Activated T-helper 2 cell treated with anti-CD3 and anti-CD28 coated beads, Interferon-gamma antibody, Interleukin-2, Interleukin-4, amounts not matched to agents 10 μg/mL and 5 μg/mL and 100 μg/mL, durations not matched to agents 14 hours and 24 hours and 36 hours (primary cell): ENCODE data around the gene PCDHB16. TPM values are rescaled to one million over a fixed set of nuclear protein-coding genes. Genes with fewer than 3 reads are reported as not detected.
"Not testable (repeated sequence)": the region's sequence is repeated elsewhere in the genome, so short reads cannot be mapped to it uniquely, and the experiment has no call there.

ENCODE experiments used
- DNase-seq: peaks from one replicate; pipeline ENCODE4 v3.0.0; 2021; ENCODE audit warnings: low spot score
- H3K27ac Mint-ChIP-seq: one replicate; pipeline ENCODE4 v1.8.0; 2021; ENCODE audit warnings: mixed read lengths
- H3K27me3 Mint-ChIP-seq: one replicate; pipeline ENCODE4 v1.8.0; 2021; ENCODE audit warnings: low read depth, mixed read lengths
- H3K36me3 Mint-ChIP-seq: one replicate; pipeline ENCODE4 v1.8.0; 2021; ENCODE audit warnings: low read depth, mixed read lengths
- H3K4me1 Mint-ChIP-seq: one replicate; pipeline ENCODE4 v1.8.0; 2021; ENCODE audit warnings: low read depth, mixed read lengths
- H3K4me3 Mint-ChIP-seq: one replicate; pipeline ENCODE4 v1.8.0; 2021; ENCODE audit warnings: low read depth, mild to moderate bottlenecking, moderate library complexity, mixed read lengths
- H3K9me3 Mint-ChIP-seq: one replicate; pipeline ENCODE4 v1.8.0; 2021; ENCODE audit warnings: mixed read lengths
- intact Hi-C: fragments of 100-400 bp; cut with micrococcal nuclease; formaldehyde crosslinking; loops from one replicate; pipeline ENCODE4 v1.15.1; 2023
- total RNA-seq: library from RNA; stranded (reverse); gene quantifications from 2 replicates; pipeline ENCODE4 v1.2.3, GENCODE V29; 2022

PCDHB16 gene
- total RNA-seq, 1 donor from 2014 or later = not detected

GRCh38 chr5:141192110-141192725 lies 10.0 kb downstream of the PCDHB16 start, which contains the start of gene PCDHB10:
Gene PCDHB10, plus strand, starts transcription at chr5:141192353. Its CDS starts 200 bp downstream, at chr5:141192553.
- Mint-ChIP-seq H3K27ac (no peak within 1 kb of the TSS), H3K27me3 (peaks cover 2% of the 10 kb centered on the region), H3K4me1 (no peaks in the 10 kb centered on the region), H3K9me3 (peaks cover 53% of the 10 kb centered on the region), H3K36me3 (peaks cover 3% of the 10 kb centered on the region), H3K4me3 (no peak within 1 kb of the TSS)
- intact Hi-C loops = no loop called here
- DNase-seq = no peak

GRCh38 chr5:141194332-141194731 lies 12.1 kb downstream of the PCDHB16 start:
- H3K27ac Mint-ChIP-seq, intact Hi-C loops, H3K27me3 Mint-ChIP-seq: not testable (repeated sequence)

GRCh38 chr5:141196363-141196762 lies 14.2 kb downstream of the PCDHB16 start:
- H3K4me1 Mint-ChIP-seq = no peaks in the 10 kb centered on the region
- H3K27me3 Mint-ChIP-seq = no peaks in the 10 kb centered on the region
- H3K27ac Mint-ChIP-seq = no peak overlapping the region
- H3K9me3 Mint-ChIP-seq = peaks cover 68% of the 10 kb centered on the region
- no peaks in the 10 kb centered on the region for H3K36me3 Mint-ChIP-seq
- H3K4me3 Mint-ChIP-seq = no peak overlapping the region
- DNase-seq = no peak
- intact Hi-C loops = no loop called here

More at GRCh38 chr5:141194332-141194731, 12.1 kb downstream of the PCDHB16 start:
- not testable (repeated sequence) for H3K4me3 Mint-ChIP-seq, H3K4me1 Mint-ChIP-seq, H3K36me3 Mint-ChIP-seq, DNase-seq
- H3K9me3 Mint-ChIP-seq = peaks cover 58% of the 10 kb centered on the region

GRCh38 chr5:141199359-141200235 lies 17.4 kb downstream of the PCDHB16 start, which contains the start of gene PCDHB11:
Gene PCDHB11, plus strand, starts transcription at chr5:141199627. Its CDS starts 148 bp downstream, at chr5:141199775.
- Mint-ChIP-seq H3K4me3 (no peak within 1 kb of the TSS), H3K27me3 (no peaks in the 10 kb centered on the region), H3K27ac (no peak within 1 kb of the TSS), H3K36me3 (no peaks in the 10 kb centered on the region), H3K9me3 (peaks cover 51% of the 10 kb centered on the region), H3K4me1 (no peaks in the 10 kb centered on the region)
- no peak for DNase-seq
- intact Hi-C loops = no loop called here

GRCh38 chr5:141201126-141201525 lies 18.9 kb downstream of the PCDHB16 start:
- H3K4me3 Mint-ChIP-seq, H3K4me1 Mint-ChIP-seq, DNase-seq, H3K27me3 Mint-ChIP-seq, H3K36me3 Mint-ChIP-seq, H3K27ac Mint-ChIP-seq, intact Hi-C loops: not testable (repeated sequence)
- peaks cover 43% of the 10 kb centered on the region for H3K9me3 Mint-ChIP-seq

GRCh38 chr5:141201646-141202045 lies 19.5 kb downstream of the PCDHB16 start:
- H3K36me3 Mint-ChIP-seq, H3K4me3 Mint-ChIP-seq, DNase-seq, H3K4me1 Mint-ChIP-seq, H3K27me3 Mint-ChIP-seq, H3K27ac Mint-ChIP-seq, intact Hi-C loops: not testable (repeated sequence)
- peaks cover 38% of the 10 kb centered on the region for H3K9me3 Mint-ChIP-seq

- no peaks in the 10 kb centered on the region for H3K27me3 Mint-ChIP-seq
- intact Hi-C loops = no loop called here
- no peaks in the 10 kb centered on the region for H3K36me3 Mint-ChIP-seq
- DNase-seq = no peak
- no peak within 1 kb of the TSS for H3K4me3 Mint-ChIP-seq
- H3K9me3 Mint-ChIP-seq = peaks cover 11% of the 10 kb centered on the region
- no peak within 1 kb of the TSS for H3K27ac Mint-ChIP-seq
- H3K4me1 Mint-ChIP-seq = no peaks in the 10 kb centered on the region
Observed at GRCh38 chr5:141208478-141208877, 26.3 kb downstream of the PCDHB16 start, which contains the start of gene PCDHB12. Gene PCDHB12, plus strand, starts transcription at chr5:141208719. Its CDS starts 189 bp downstream, at chr5:141208908.

GRCh38 chr5:141210281-141210680 lies 28.1 kb downstream of the PCDHB16 start:
- H3K4me3 Mint-ChIP-seq, H3K36me3 Mint-ChIP-seq, H3K27ac Mint-ChIP-seq, intact Hi-C loops, H3K27me3 Mint-ChIP-seq, H3K4me1 Mint-ChIP-seq, DNase-seq: not testable (repeated sequence)
- peaks cover 14% of the 10 kb centered on the region for H3K9me3 Mint-ChIP-seq

- H3K4me1 Mint-ChIP-seq, H3K27ac Mint-ChIP-seq, H3K4me3 Mint-ChIP-seq, intact Hi-C loops, DNase-seq, H3K36me3 Mint-ChIP-seq, H3K27me3 Mint-ChIP-seq: not testable (repeated sequence)
- peaks cover 17% of the 10 kb centered on the region for H3K9me3 Mint-ChIP-seq
Observed at GRCh38 chr5:141210849-141211248, 28.7 kb downstream of the PCDHB16 start.

- DNase-seq, H3K27me3 Mint-ChIP-seq, H3K36me3 Mint-ChIP-seq, H3K4me3 Mint-ChIP-seq, intact Hi-C loops, H3K4me1 Mint-ChIP-seq, H3K27ac Mint-ChIP-seq: not testable (repeated sequence)
- H3K9me3 Mint-ChIP-seq = peaks cover 34% of the 10 kb centered on the region
Observed at GRCh38 chr5:141213656-141214339, 31.6 kb downstream of the PCDHB16 start, which contains the start of gene PCDHB13. Gene PCDHB13, plus strand, starts transcription at chr5:141213919. Its CDS starts 205 bp downstream, at chr5:141214124.

- H3K4me1 Mint-ChIP-seq, H3K27me3 Mint-ChIP-seq, DNase-seq, H3K27ac Mint-ChIP-seq, H3K4me3 Mint-ChIP-seq, intact Hi-C loops, H3K36me3 Mint-ChIP-seq: not testable (repeated sequence)
- H3K9me3 Mint-ChIP-seq = peaks cover 39% of the 10 kb centered on the region
Observed at GRCh38 chr5:141214583-141214982, 32.4 kb downstream of the PCDHB16 start.

- H3K36me3 Mint-ChIP-seq, H3K27me3 Mint-ChIP-seq, DNase-seq, H3K27ac Mint-ChIP-seq, H3K4me3 Mint-ChIP-seq, intact Hi-C loops, H3K4me1 Mint-ChIP-seq: not testable (repeated sequence)
- H3K9me3 Mint-ChIP-seq = peaks cover 38% of the 10 kb centered on the region
Observed at GRCh38 chr5:141215504-141215903, 33.3 kb downstream of the PCDHB16 start.
